Skeletal muscle tissue (tissue), 4 donors: Measurements from ENCODE around the gene AMZ1. TPM values are rescaled to one million over a fixed set of nuclear protein-coding genes. Genes with fewer than 3 reads are reported as not detected.
A peak's percentile ranks its signal among the peaks of the same experiment; 100 is the strongest.

Experiments used
- H3K27ac ChIP-seq: one replicate; pipeline ENCODE4 v1.7.0; 2013; ENCODE audit warnings: mild to moderate bottlenecking, low read depth, low read length, inconsistent platforms
- H3K27me3 ChIP-seq, 3 donors: one replicate each; pipeline ENCODE4 v1.7.0; 2013; ENCODE audit warnings: low read length in 3 of 3; ENCODE audit not compliant: control insufficient read depth in 3 of 3, insufficient read depth in 3 of 3
- H3K36me3 ChIP-seq, 3 donors: one replicate each; pipeline ENCODE4 v1.7.0; 2013; ENCODE audit warnings: low read length in 3 of 3; ENCODE audit not compliant: control insufficient read depth in 3 of 3, insufficient read depth in 3 of 3
- H3K4me1 ChIP-seq, 3 donors: one replicate each; pipeline ENCODE4 v1.7.0; 2013; ENCODE audit warnings: low read length in 3 of 3, mild to moderate bottlenecking in 3 of 3; ENCODE audit not compliant: control insufficient read depth in 3 of 3, insufficient read depth in 3 of 3
- H3K4me3 ChIP-seq, 3 donors: one replicate each; pipeline ENCODE4 v1.7.0; 2013; ENCODE audit warnings: low read length in 3 of 3
- H3K9ac ChIP-seq, 3 donors: one replicate each; pipeline ENCODE4 v1.7.0; 2013; ENCODE audit warnings: low read length in 3 of 3, mild to moderate bottlenecking in 3 of 3, moderate library complexity in 2 of 3, low read depth in 1 of 3
- H3K9me3 ChIP-seq, 3 donors: one replicate each; pipeline ENCODE4 v1.7.0; 2013; ENCODE audit warnings: low read length in 3 of 3; ENCODE audit not compliant: control insufficient read depth in 3 of 3
- total RNA-seq: library from RNA; depleted of rRNA; stranded (reverse); fragments of >200 nt; gene quantifications from one replicate; pipeline ENCODE4 v1.2.3, GENCODE V29; 2014
- donor health status: Osteomylitis.

Gene AMZ1
- total RNA-seq, 1 donor from 2014 or later = under 0.01 TPM

- no peak overlapping the region for H3K4me3 ChIP-seq
- H3K36me3 ChIP-seq = no peaks in the 10 kb centered on the region
- peak overlapping the region; percentile 81 for H3K27ac ChIP-seq
- no peaks in the 10 kb centered on the region for H3K27me3 ChIP-seq
- peaks cover 45 to 49% (median 49%) of the 10 kb centered on the region in 3 donors for H3K4me1 ChIP-seq
- no peaks in the 10 kb centered on the region for H3K9me3 ChIP-seq
- peak overlapping the region in 2 of 3 donors; percentile 30 to 72 for H3K9ac ChIP-seq
Observed at GRCh38 chr7:2763597-2763996, 75.6 kb downstream of the AMZ1 start.

GRCh38 chr7:2764621-2765020 lies 76.6 kb downstream of the AMZ1 start:
- Histone ChIP-seq H3K9ac (no peak overlapping the region), H3K4me3 (no peak overlapping the region), H3K27ac (no peak overlapping the region), H3K9me3 (no peaks in the 10 kb centered on the region), H3K36me3 (no peaks in the 10 kb centered on the region), H3K4me1 (peaks cover 37 to 40% (median 40%) of the 10 kb centered on the region in 3 donors), H3K27me3 (no peaks in the 10 kb centered on the region)

Other genes with a start within 250 kb of the AMZ1 start
- gene GRIFIN, start 211.8 kb upstream of the AMZ1 start, total RNA-seq = not detected
- 23.0 TPM for gene LFNG, start 168.4 kb upstream of the AMZ1 start, total RNA-seq
- 18.3 TPM for gene BRAT1, start 132.7 kb upstream of the AMZ1 start, total RNA-seq
- 2.1 TPM for gene IQCE, start 129.2 kb upstream of the AMZ1 start, total RNA-seq
- gene TTYH3, start 56.2 kb upstream of the AMZ1 start, total RNA-seq = 18.8 TPM
- gene GNA12, start 156.1 kb downstream of the AMZ1 start, total RNA-seq = 9.9 TPM